GM18511 (cell line): ENCODE results near the gene EPDR1.

Experiments used
- ATAC-seq: cut with Tn5 transposase; IDR thresholded peaks from one replicate; pipeline ENCODE4 v1.9.1; 2021; ENCODE audit warnings: mild to moderate bottlenecking, moderate library complexity; ENCODE audit not compliant: unreplicated experiment

Gene EPDR1

GRCh38 chr7:37973915-37974314 is 53.5 kb downstream of the EPDR1 start:
- ATAC-seq, result no peak

- no peak for ATAC-seq
Observed at GRCh38 chr7:37974711-37975110, 54.3 kb downstream of the EPDR1 start.

- ATAC-seq, result no peak
Observed at GRCh38 chr7:37977243-37977642, 56.8 kb downstream of the EPDR1 start.

- no peak for ATAC-seq
Observed at GRCh38 chr7:37981664-37982063, 61.2 kb downstream of the EPDR1 start.

- ATAC-seq, result no peak
Observed at GRCh38 chr7:37982423-37982822, 62.0 kb downstream of the EPDR1 start.

DNA sequence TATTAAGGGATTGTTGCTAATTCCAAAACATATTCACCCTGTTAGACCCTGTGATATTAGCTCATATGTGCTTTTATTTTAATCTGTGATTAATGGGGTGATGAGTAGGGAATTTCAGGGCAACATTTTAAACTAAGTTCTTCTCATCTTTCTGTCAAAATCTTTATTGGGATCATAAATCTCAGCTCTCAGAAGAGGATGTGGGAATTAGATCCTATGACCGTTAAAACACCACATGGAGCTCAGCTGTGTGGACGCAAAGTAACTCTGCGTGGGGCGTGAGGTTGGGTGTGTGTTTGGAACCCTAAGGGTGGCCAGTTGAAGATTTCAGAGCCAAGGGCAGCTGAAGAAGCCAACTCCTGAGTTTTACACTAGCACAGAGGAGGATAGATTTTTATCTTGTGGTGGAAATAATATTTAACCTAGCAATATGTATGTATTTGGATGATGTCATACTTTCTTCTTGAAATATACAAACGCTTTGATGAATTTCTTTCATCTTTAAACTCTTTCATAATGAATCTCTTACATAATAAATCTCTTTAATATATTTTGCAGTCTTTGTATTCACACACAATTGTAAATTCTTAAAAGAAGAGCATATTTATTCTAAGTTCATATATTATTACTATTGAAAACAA is 64.4 kb downstream of the EPDR1 start:
- no peak for ATAC-seq

DNA sequence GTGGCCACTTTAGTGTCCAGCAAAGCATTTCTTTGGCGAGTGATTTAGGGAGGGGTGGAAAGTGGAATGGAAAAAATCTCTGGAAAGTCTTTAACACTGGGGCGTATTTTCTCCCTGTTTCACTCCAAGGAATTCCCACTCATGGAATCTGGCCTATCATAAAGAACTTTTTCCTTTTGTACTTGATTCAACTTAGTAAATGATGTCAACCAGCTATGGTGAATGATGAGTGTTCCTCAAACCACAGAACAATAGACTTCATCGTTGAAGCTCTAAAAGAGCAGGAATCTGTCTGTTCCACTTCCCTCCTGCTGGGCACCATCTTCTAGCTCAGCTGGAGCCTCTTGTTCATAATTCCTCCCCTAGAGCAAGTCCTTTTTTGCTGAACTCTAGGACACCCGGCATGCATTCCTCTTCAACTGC is 66.5 kb downstream of the EPDR1 start:
- ATAC-seq, result no peak

- no peak for ATAC-seq
Observed at GRCh38 chr7:37987732-37988131, 67.3 kb downstream of the EPDR1 start.

- ATAC-seq, result no peak
Observed at GRCh38 chr7:37988721-37989650, 68.5 kb downstream of the EPDR1 start.

DNA sequence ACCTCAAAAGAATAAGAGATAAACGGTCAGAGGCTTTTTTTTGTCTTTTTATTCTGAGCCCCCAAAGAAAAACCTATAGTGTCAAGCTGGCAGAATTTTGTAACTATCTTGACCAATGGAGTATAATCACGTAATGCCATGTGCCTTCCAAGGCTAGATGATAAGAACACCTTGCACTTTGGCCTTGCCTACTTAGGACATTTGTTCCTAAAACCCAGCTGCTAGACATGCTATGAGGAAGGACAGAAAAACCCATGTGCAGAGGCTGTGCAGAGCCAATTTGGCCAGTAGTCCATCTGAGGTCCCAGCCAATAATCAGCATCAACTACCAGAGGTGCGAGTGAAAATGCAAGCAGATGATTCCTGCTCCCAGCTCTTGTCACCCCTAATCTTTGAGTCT is 69.9 kb downstream of the EPDR1 start:
- ATAC-seq, result no peak

DNA sequence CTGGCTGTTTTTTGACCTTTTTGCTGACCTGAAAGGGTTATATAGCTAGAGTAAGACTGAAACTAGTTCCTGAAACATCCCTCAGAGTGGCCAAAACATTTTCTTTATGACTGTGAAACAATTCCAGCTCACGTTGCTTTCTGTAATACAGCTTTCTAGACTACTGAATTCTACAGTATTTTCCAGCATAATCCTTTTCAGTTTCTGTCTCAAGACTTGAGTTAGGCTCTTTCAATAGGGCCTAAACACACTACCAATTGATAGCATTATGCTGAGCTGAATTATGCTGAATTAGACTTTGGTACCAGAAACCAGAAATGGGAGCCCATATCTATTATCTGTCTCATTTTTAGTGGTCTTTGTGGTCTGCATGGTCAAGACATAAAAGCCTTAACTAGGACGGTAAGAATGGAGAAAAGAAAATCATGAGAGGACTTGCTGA is 72.6 kb downstream of the EPDR1 start:
- peak; percentile 67 for ATAC-seq

- ATAC-seq, result no peak
Observed at GRCh38 chr7:37999673-38000072, 79.2 kb downstream of the EPDR1 start.

DNA sequence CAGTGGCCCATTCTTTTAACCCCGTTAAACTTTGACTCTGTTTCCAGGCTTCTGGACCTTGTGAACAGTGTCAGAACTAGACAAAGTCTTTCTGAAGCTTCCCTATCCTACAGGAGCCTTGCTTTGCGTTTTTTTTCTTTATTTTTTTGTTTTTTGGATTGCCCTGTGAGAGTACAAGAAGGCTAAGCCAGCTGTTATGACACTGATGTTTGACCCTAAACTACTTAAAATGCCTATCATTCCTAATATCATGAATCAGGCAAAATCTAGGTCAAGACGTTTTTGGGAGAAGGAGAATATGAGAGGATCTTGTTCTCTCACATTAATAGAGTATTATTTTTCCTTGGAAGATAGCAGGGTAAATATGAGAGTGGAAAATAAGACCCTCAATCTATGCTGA is 79.8 kb downstream of the EPDR1 start:
- ATAC-seq, result no peak
